Uterus (tissue), 2 donors: ENCODE measurements around the gene CFAP70.

ENCODE experiments used
- POLR2A ChIP-seq, 2 donors: fragments of 450-650 bp; IDR thresholded peaks; one replicate each; pipeline ENCODE4 v1.6.1; 2016; ENCODE audit warnings: antibody characterized with exemption in 2 of 2, mild to moderate bottlenecking in 1 of 2, moderate library complexity in 1 of 2
- TF ChIP-seq, protein P1 (sequence below), 4 experiments: fragments of 200-600 bp in 2 of 4; fragments of 450-650 bp in 2 of 4; sonication (generic) in 2 of 4; IDR thresholded peaks; one replicate each; pipeline ENCODE4 v1.5.1; 2016 to 2019; ENCODE audit warnings: antibody characterized with exemption in 4 of 4, mild to moderate bottlenecking in 2 of 4, moderate library complexity in 1 of 4

- TF ChIP-seq, protein P1, sequence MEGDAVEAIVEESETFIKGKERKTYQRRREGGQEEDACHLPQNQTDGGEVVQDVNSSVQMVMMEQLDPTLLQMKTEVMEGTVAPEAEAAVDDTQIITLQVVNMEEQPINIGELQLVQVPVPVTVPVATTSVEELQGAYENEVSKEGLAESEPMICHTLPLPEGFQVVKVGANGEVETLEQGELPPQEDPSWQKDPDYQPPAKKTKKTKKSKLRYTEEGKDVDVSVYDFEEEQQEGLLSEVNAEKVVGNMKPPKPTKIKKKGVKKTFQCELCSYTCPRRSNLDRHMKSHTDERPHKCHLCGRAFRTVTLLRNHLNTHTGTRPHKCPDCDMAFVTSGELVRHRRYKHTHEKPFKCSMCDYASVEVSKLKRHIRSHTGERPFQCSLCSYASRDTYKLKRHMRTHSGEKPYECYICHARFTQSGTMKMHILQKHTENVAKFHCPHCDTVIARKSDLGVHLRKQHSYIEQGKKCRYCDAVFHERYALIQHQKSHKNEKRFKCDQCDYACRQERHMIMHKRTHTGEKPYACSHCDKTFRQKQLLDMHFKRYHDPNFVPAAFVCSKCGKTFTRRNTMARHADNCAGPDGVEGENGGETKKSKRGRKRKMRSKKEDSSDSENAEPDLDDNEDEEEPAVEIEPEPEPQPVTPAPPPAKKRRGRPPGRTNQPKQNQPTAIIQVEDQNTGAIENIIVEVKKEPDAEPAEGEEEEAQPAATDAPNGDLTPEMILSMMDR (IDR thresholded peaks at IDR 0.05) = no peak
- no peak for TF ChIP-seq POLR2A (IDR thresholded peaks at IDR 0.05)
Observed at GRCh38 chr10:73296946-73297345, 61.7 kb downstream of the CFAP70 start.
